NCI-H460 (cell line): ENCODE data around the gene UNC45B. TPM values are rescaled to one million over a fixed set of nuclear protein-coding genes. Genes with fewer than 3 reads are reported as not detected.
A peak's percentile ranks its signal among the peaks of the same experiment; 100 is the strongest.
"Not testable (repeated sequence)": the region's sequence is repeated elsewhere in the genome, so short reads cannot be mapped to it uniquely, and the experiment has no call there.

ENCODE experiments used
- DNase-seq: peaks from one replicate; pipeline ENCODE4 v3.0.0-alpha.2; 2016; ENCODE audit warnings: low read depth; ENCODE audit errors: extremely low read depth
- polyA plus RNA-seq: library from polyadenylated mRNA; depleted of rRNA; stranded (reverse); fragments of >200 nt; gene quantifications from 2 replicates; pipeline ENCODE4 v1.2.3, GENCODE V29; 2014; cell fraction: nucleus; rRNA removed
- total RNA-seq: library from RNA; depleted of rRNA; stranded (reverse); fragments of >200 nt; shearing (Covaris generic); gene quantifications from 2 replicates; pipeline ENCODE4 v1.2.3, GENCODE V29; 2014; rRNA removed

Gene UNC45B, protein sequence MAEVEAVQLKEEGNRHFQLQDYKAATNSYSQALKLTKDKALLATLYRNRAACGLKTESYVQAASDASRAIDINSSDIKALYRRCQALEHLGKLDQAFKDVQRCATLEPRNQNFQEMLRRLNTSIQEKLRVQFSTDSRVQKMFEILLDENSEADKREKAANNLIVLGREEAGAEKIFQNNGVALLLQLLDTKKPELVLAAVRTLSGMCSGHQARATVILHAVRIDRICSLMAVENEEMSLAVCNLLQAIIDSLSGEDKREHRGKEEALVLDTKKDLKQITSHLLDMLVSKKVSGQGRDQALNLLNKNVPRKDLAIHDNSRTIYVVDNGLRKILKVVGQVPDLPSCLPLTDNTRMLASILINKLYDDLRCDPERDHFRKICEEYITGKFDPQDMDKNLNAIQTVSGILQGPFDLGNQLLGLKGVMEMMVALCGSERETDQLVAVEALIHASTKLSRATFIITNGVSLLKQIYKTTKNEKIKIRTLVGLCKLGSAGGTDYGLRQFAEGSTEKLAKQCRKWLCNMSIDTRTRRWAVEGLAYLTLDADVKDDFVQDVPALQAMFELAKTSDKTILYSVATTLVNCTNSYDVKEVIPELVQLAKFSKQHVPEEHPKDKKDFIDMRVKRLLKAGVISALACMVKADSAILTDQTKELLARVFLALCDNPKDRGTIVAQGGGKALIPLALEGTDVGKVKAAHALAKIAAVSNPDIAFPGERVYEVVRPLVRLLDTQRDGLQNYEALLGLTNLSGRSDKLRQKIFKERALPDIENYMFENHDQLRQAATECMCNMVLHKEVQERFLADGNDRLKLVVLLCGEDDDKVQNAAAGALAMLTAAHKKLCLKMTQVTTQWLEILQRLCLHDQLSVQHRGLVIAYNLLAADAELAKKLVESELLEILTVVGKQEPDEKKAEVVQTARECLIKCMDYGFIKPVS
- 0.02 TPM in 1 of 2 replicates, not detected in the other for total RNA-seq
- polyA plus RNA-seq, result not detected in 2 replicates

DNA sequence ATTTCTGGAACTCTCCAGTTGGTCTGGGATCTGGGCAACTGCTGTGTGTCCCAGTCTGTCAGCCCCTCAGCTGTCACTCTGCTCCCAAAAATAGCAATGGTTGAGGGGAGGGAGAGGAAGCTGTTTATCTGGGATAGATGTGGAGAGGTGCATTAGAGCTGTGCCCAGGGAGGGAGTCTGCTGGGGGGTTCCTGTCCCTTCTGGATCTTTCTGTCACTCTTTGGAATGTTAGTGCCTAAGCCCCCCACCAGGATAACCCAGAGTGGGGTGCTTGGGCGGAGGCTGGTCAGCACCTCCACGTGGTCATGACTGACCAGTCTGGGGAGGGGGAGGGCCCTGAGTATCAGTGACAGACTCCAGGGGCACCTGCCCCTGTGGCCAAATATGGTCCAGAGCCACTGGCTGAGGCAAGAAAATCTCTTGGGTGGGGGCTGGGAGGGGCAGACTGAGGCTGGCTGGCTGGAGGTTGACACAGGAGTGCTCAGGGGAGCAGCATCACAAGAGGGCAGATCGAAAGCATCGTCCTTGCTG, at the start of gene UNC45B:
UNC45B (plus strand) TSS at position 443 of the 531 bp plus-strand sequence. CDS start 447 bp downstream, outside the sequence.
- no peak for DNase-seq

DNA sequence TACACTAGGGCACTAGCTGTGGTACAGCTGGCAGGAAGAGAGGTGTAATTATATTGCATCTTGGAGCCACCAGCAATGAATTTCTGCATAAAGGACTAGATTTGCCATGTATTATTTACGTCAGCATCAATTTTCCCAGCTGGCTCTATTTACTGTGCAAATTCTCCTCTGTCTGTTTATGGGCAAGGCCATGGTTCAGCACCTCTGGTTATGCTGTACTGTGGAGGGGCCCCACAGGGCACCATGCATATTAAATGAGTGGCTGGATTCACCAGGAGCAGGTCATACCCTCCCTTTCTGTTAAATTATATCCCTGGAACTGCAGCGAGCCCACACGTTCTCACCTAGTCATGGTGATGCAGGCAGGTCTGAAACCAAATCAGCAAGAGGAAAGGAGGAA, 47.7 kb upstream of the UNC45B start:
- DNase-seq, result no peak

DNA sequence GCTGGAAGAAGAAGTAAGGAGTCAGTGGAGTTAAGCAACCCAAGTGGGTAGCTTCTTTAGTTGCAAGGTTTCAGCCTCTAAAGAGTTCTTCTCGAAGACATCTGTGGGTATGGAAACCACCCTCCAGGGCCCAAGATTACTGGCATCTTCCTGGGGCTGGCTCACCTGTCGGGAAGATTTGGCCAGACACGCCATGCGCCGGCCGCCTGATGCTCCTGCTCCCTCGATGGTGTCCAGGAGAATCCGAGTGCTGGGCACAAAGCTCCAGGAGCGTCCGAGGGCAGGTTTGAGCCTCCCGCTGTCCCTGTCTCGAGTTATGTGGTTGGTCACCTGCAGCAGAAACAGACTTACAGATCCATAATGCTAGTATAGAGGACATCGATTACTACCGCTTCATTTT, 46.6 kb upstream of the UNC45B start:
- DNase-seq, result no peak

DNA sequence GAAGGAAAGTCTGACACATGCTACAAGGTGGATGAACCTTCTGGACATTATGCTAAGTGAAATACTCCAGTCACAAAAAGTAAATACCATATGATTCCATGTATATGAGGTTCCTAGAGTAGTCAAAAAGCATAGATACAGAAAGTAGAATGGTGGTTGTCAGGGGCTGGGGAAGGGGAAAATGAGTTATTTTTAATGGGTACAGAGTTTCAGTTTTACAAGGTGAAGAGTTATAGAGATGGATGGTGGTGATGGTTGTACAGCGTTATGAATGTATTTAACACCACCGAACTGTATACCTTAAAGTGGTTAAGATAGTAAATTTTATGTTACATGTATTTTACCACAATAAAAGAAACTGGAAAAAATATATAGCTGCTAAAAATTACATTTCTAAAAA, 45.9 kb upstream of the UNC45B start:
- no peak for DNase-seq

DNA sequence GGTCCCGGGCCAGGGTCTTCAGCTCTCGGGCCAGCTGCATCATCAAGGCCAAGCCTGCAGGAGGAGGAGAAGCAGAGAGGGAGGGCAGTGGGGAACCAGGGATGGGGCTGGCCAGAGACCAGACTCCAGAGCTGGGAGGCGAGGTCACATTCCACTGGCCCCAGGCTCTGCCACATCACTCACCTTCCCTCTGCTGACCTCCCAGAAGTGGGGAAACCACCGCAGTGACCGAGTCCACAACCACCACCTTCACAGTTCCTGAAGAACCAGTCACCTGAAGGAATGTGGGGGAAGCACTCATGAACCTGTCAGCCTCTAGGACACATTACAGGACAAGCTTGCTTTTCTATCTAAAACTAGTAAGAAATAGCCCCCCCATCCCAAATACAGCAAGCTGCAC, 44.3 kb upstream of the UNC45B start:
- no peak for DNase-seq

DNA sequence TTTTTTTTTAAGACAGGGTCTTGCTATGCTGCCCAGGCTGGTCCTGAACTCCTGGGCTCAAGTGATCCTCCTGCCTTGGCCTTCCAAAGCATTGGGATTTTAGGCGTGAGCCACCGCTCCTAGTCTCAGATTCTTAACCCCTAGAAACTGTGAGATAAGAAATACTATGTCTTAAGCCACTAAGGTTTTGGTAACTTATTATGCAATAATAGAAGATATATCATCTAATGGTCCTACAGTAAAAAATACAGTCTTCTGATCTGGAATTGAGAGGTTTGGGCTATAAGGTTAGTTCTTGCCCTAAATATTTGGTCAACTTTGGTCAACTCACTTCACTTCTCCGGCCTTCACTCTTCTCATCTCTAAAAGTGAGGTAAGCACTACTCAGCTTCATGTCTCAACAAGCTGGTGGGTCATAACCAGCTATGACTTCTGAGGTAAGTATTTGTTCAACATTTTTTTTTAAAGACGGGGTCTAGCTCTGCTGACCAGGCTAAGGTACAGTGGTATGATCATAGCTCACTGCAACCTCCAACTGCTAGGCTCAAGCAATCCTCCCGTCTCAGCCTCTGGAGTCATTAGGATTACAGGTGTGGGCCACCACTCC, 42.7 kb upstream of the UNC45B start:
- DNase-seq, result no peak

DNA sequence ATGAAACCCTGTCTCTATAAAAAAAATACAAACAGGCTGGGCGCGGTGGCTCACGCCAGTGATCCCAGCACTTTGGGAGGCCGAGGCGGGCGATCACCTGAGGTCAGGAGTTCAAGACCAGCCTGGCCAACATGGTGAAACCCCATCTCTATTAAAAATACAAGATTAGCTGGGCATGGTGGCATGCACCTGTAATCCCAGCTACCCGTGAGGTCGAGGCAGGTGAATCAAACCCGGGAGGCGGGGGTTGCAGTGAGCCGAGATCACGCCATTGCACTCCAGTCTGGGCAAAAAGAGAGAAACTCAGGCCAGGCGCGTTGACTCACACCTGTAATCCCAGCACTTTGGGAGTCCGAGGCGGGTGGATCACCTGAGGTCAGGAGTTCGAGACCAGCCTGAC, 36.8 kb upstream of the UNC45B start:
- DNase-seq, result not testable (repeated sequence)

DNA sequence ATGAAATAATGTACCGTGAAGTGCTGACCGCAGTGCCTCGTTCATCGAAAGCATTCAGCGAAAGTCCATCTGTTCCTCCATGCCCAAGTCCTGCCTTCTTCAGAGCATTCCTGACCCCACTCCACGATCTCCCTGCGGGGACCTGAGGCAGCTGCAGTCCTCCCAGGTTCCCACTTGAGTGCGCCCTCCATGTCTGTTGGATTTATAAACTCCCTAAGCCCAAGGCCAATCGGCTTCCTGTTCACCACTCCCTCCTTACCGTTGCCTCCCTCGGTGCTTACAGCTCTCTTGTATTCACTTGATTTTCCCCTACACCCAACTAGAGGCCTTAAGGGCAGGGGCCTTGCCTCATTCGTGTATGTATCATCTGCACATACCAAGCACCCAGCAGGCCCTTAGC, 30.8 kb upstream of the UNC45B start:
- no peak for DNase-seq

DNA sequence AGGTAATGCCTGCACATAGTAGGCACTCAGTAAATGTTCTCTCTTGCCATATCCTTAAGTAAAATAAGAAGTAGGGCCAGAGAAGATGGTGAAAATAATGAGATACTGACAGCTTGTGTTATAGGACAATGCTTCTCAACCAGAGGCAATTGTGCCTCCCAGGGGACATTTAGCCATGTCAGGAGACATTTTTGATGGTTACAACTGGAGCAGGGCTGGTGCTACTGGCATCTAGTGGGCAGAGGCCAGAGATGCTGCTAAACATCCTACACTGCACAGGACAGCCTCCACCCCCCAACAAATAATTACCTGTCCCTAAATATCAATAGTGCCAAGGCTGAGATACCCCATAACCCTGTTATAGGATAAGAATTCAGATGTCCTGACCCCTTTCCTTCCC, 29.6 kb upstream of the UNC45B start:
- peak; percentile 38 for DNase-seq

DNA sequence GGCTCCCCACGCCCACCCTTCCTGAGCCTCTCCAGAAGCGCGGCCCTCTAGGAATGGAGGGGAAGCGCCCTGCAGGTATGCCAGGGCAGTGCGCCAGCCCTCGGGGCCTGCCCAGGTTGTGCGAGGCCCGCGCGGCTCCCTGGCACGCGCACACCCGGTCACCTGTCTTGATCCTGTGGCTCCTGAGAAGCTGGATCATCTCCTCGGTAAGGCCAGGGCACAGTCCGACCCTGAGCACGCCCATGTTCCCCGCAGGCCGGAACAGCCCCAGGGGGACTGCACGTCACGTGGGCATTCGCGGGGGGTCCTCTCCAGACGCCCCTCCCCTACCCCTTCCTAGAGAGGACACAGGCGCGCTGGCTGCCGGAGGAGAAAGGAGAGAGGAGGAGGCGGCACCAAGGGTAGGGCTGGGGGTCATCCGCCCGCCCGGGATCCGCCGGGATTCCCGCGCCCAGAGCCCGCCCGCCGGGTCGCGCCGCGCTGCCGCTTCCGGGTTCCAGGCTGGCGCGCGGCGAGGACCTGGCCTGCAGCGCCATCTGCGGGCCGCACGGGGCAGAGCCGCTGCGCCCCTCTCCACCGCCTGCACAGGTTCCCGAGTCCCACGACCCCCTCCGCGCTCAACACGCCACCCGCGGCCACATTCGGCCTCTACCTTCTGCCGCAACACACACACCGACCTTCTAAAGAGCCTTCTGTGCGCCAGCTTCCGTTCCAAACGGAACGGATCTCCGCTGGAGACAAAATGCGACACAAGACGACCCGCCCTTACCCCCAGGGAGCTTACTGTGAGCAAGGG, 28.0 kb upstream of the UNC45B start, which contains the start of gene RAD51D:
RAD51D (minus strand) TSS at position 491 of the 796 bp plus-strand sequence; CDS start at position 244, 247 bp downstream.
- peak; percentile 55 for DNase-seq

DNA sequence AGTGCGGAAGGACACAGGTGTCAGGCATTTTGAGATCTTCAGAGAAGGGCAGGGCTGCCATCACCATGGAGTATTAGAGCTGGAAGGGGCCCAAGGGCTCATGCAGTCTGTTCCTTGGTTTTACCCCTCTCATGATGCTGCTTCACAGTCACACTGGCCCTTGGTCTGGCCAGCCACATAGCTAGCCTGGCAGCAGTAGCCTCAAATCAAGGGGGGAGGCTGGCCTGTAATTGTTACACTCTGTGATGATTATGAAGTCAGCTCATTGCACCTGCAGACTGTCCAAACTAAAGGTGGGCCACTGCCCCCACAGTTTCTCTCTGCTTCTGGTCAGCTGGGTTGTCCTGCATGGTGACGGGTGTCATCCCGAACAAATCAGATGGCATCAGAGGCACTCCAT, 26.3 kb upstream of the UNC45B start, which contains the start of gene FNDC8:
FNDC8 (plus strand) TSS at position 301 of the 400 bp plus-strand sequence; CDS start at position 380, 79 bp downstream.
- no peak for DNase-seq

DNA sequence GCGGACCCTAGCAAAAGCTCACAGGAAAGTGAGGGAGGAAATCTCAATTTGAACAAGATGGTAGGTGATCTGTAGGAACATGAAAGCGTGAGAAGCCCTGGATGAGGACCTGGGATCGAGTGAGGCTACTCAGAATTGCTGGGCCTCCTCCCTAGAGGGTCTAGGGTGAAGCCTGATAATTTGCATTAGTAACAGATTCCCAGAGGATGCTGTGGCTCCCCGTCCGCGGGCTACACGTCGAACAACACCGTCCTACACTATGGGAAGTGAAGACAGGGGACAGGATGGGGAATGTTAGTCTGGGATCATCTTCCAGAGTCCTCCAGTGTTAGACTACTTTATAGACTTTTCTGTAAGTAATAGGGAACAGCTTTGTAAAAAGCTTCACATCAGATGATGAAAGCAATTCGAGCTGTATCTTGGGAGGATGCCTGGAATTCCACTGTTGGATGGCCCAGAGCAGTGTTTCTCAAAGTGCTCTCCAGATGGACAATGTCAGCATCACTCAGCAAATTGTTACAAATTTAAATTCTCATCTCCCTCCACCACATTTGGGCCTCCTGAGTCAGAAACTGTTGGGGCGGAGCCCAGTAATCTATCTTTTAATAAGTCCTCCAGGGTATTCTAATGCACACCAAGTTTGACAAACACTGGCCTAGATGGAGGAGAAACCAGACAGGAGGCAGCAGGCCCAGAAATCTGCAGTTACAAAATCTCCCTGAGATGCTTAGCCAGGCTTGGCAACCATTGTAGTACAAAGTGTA, 19.7 kb upstream of the UNC45B start:
- DNase-seq, result no peak

DNA sequence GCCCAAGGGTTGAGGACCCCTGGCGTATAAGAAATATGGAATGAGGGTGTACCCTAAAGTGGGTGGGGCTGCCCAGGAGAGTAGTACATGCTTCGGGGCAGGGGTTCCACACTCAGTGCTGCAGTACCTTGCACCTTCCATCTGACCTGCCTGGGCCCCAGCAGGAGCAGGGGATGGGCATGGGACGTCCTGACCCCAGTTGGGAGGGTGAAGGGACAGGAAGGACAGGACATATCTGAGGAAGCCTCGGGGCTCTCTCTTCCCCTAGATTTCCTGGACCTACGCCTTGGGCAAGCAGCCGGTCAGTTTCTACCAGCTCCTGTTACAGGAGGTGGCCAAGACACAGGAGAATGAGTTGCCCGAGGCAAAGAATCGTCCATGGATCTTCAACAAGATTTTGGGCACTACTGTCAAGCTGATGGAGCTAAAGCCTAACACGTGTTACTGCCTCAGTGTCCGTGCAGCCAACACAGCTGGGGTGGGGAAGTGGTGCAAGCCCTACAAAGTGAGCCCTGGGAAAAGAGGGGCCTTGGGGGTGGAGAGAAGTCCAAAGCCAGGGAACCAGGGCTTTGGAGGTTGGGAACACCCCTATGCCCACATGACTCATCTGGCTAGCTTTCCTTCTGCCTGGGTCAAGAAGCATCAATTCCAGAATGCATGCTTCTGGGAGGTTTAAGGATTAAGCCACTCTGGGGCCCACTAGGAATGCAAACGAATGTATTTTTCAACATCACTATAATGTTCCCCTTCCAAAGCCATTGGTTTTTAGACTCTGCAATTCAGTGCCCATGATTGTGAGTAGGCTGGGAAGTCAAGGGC, 18.3 kb upstream of the UNC45B start:
- no peak for DNase-seq

DNA sequence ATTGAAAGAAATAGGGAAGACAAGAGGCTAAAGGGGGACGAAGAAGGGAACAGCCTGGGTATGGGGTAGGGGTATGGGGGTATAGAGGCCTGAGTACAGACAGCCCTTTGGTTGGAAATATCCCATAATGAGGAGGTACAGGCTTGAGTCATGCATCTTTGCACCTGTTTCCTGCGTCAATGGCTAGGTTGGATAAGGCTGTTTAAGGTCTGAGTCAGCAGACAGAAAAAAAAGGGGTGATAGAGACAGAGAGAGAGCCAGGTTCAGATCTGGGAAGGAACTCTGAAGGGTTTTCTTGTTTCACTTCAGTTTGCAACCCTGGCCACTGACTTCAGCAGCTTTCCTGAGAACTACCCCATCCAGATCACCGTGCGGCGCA, 17.7 kb upstream of the UNC45B start:
- DNase-seq, result no peak

DNA sequence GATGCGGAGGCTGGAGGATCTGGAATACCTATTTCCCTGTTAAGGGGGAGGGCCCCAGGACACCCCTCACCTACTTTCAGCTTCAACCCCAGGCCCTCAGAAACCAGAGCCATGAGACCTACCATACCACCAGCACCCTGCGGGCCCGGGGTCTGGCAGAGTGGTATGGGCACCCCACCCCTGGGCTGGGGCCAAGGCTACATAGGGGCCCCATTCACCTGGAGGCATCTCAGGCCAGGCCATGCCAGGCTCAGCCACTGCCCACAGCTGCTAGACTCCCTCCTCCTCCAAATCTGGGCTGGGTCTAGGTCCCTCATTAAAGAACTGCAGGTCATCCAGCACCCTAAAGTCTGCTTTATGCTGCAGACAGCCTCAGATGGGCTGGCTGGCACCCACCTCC, 17.2 kb upstream of the UNC45B start:
- DNase-seq, result no peak

DNA sequence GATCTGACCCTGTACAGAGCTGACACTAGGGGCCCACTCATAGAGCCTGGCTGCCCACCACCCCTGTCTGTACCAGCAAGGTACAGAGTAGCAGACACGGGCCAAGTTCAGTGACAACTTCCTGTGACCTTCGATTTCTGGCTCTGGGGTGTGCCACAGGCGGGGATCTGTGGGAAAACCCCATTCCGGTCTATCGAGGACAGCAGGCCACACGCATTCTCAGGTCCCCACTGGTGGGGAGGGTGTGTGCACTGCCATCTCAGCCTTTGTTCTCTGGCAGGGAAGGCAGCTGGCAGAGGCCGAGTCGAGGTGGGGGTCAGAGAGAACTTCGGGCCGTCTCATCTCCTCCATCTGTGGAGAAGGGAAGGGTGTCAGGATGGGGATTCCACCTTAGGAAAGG, 15.5 kb upstream of the UNC45B start:
- no peak for DNase-seq

DNA sequence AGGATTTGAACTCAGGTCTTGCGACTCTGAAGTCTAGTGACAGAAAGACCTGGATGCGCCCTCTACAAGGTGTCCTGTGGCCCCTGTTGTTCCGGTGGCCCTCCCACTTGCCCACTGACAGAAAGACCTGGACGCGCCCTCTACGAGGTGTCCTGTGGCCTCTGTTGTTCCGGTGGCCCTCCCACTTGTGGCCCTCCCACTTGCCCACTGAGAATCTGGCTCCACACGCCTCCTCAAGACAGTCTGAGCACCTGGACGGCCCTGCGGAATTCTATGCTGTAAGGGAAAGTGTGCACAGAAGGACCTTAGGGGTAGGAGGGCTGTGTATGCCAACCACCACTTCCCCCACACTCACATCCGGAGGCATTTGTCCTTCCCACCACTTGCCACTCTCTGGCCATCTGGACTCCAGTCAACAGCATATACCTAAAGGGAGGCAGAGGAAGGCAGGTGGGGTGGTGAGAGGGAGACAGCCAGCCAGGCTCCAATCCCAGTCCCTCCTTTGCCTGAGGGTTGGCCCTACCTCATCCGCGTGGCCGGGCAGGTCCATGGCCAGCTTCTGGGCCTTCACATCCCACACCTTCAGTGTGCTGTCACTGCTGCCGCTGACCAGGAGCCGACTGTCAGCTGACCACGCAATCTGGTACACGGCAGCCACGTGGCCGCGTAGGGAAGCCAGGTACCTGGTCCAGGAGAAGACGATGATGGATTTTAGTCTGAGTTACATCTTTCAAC, 14.6 kb upstream of the UNC45B start:
- DNase-seq, result no peak
